HepG2 (cell line): ENCODE data around the gene ZNF652. TPM values are rescaled to one million over a fixed set of nuclear protein-coding genes. Genes with fewer than 3 reads are reported as not detected.

Source experiments
- ATAC-seq: fragments of 200-7000 bp; cut with Tn5 transposase; 3 replicates; pipeline ENCODE4 v1.9.1; 2020; ENCODE audit warnings: mild to moderate bottlenecking, moderate library complexity
- Bru-seq: library from RNA; stranded (reverse); fragments of 400-500 nt; gene quantifications from one replicate; lab custom pipeline; 2021; lab: Mats Ljungman, UMichigan
- BruChase-seq, 2 experiments: library from RNA; stranded (reverse); fragments of 400-500 nt; gene quantifications; one replicate each; lab custom pipeline; 2021; lab: Mats Ljungman, UMichigan
- BruUV-seq: library from RNA; stranded (reverse); fragments of 400-500 nt; replicated peaks from 2 replicates; lab custom pipeline; 2021; lab: Mats Ljungman, UMichigan
- CTCF ChIA-PET: fragments of 300-600 bp; formaldehyde crosslinking; extraction: SDS; loops from one replicate; lab custom pipeline; 2021; ENCODE audit warnings: low total read pairs, inconsistent platforms, low intra/inter-chr PET ratio; lab: Yijun Ruan, JAX
- POLR2A ChIA-PET: fragments of 350-600 bp; sonication (Branson Sonifier 250); formaldehyde crosslinking; loops from one replicate; lab custom pipeline; 2020; ENCODE audit warnings: antibody characterized with exemption, inconsistent platforms; lab: Yijun Ruan, JAX
- DNase-seq: peaks from one replicate; pipeline ENCODE4 v3.0.0-alpha.2; 2015; ENCODE audit warnings: low spot score
- FAIRE-seq: peaks from 3 replicates; lab custom pipeline; 2011; peaks lifted over from hg19 to GRCh38; lab: Jason Lieb, UNC
- H2AFZ ChIP-seq: one replicate; pipeline ENCODE4 v1.6.1; 2011; ENCODE audit warnings: low read length, inconsistent platforms
- H3K27ac ChIP-seq: fragments of 300-600 bp; 3 replicates; pipeline ENCODE4 v1.8.0; 2011; ENCODE audit warnings: mixed run types, mild to moderate bottlenecking, mixed read lengths, low read length, inconsistent platforms; ENCODE audit not compliant: insufficient read depth; ENCODE audit errors: extremely low read length
- H3K27me3 ChIP-seq, 2 experiments: fragments of 200-600 bp in 1 of 2; 2 replicates in 1 of 2; 3 replicates in 1 of 2; pipeline versions ENCODE4 v1.6.0 to v1.8.0; 2011; ENCODE audit warnings: low read length in 2 of 2, mild to moderate bottlenecking in 2 of 2, moderate library complexity in 2 of 2, inconsistent platforms in 1 of 2; ENCODE audit not compliant: insufficient read depth in 2 of 2, control insufficient read depth in 1 of 2
- H3K36me3 ChIP-seq, 2 experiments: fragments of 200-600 bp in 1 of 2; replicated peaks in 1 of 2; 2 replicates in 1 of 2; 3 replicates in 1 of 2; pipeline versions ENCODE4 v1.5.1 to v1.8.0; 2011; ENCODE audit warnings: low read length in 2 of 2, inconsistent platforms in 1 of 2; ENCODE audit not compliant: insufficient read depth in 2 of 2, control insufficient read depth in 1 of 2
- H3K4me1 ChIP-seq: 2 replicates; pipeline ENCODE4 v1.5.1; 2012; ENCODE audit warnings: low read length, inconsistent platforms; ENCODE audit not compliant: insufficient read depth
- H3K4me2 ChIP-seq: 2 replicates; pipeline ENCODE4 v1.6.0; 2011; ENCODE audit warnings: low read depth, low read length, inconsistent platforms
- H3K4me3 ChIP-seq, 3 experiments: fragments of 200-600 bp in 1 of 3; sonication (generic), shearing (Covaris generic) in 1 of 3; replicated peaks in 1 of 3; 2 replicates each; pipeline ENCODE4 v1.5.1; 2011 to 2016; ENCODE audit warnings: low read length in 3 of 3, inconsistent platforms in 2 of 3, low read depth in 2 of 3, mild to moderate bottlenecking in 2 of 3, control low read depth in 1 of 3, mixed read lengths in 1 of 3; ENCODE audit not compliant: insufficient read depth in 1 of 3
- H3K79me2 ChIP-seq: one replicate; pipeline ENCODE4 v1.6.1; 2011; ENCODE audit warnings: low read length, inconsistent platforms; ENCODE audit not compliant: insufficient read depth
- H3K9ac ChIP-seq: 2 replicates; pipeline ENCODE4 v1.6.0; 2011; ENCODE audit warnings: mild to moderate bottlenecking, low read depth, low read length, inconsistent platforms; ENCODE audit not compliant: insufficient read depth
- H3K9me3 ChIP-seq: 2 replicates; pipeline ENCODE4 v1.5.1; 2012; ENCODE audit warnings: mild to moderate bottlenecking, low read length
- H4K20me1 ChIP-seq: 2 replicates; pipeline ENCODE4 v1.6.0; 2011; ENCODE audit warnings: inconsistent platforms, mild to moderate bottlenecking, low read length, moderate library complexity; ENCODE audit not compliant: insufficient read depth
- GABPB1 ChIP-seq: IDR thresholded peaks from 2 replicates; pipeline ENCODE4 v1.6.1; 2016; ENCODE audit warnings: mild to moderate bottlenecking, missing genetic modification reagents, moderate library complexity, missing compliant biosample characterization
- KDM2A ChIP-seq: sonication (generic); formaldehyde crosslinking; IDR thresholded peaks from 2 replicates; pipeline ENCODE4 v1.4.0; 2020; ENCODE audit warnings: low read depth, missing genetic modification reagents, borderline replicate concordance
- KDM5B ChIP-seq: sonication (generic); formaldehyde crosslinking; IDR thresholded peaks from 2 replicates; pipeline ENCODE4 v1.4.0; 2020; ENCODE audit warnings: missing genetic modification reagents, mild to moderate bottlenecking, borderline replicate concordance
- KLF11 ChIP-seq: IDR thresholded peaks from 2 replicates; pipeline ENCODE4 v1.6.1; 2016; ENCODE audit warnings: missing compliant biosample characterization
- NR2C2 ChIP-seq: sonication (generic); formaldehyde crosslinking; IDR thresholded peaks from 2 replicates; pipeline ENCODE4 v1.4.0; 2020; ENCODE audit warnings: missing genetic modification reagents, mild to moderate bottlenecking, moderate library complexity, borderline replicate concordance
- ONECUT2 ChIP-seq: sonication (generic); formaldehyde crosslinking; IDR thresholded peaks from 2 replicates; pipeline ENCODE4 v1.4.0; 2020; ENCODE audit warnings: missing genetic modification reagents
- SRSF1 ChIP-seq: fragments of 200-400 bp; formaldehyde crosslinking; optimal IDR thresholded peaks from 2 replicates; pipeline ENCODE3; 2017; ENCODE audit warnings: mild to moderate bottlenecking, low read depth, low read length, moderate library complexity
- TOE1 ChIP-seq: sonication (generic); formaldehyde crosslinking; IDR thresholded peaks from 2 replicates; pipeline ENCODE4 v1.4.0; 2020; ENCODE audit warnings: mild to moderate bottlenecking, missing genetic modification reagents
- YY1 ChIP-seq: IDR thresholded peaks from 2 replicates; pipeline ENCODE4 v1.6.1; 2011; ENCODE audit warnings: low read length, low read depth, moderate library complexity, mild to moderate bottlenecking; ENCODE audit not compliant: insufficient read depth, insufficient replicate concordance
- ZEB1 ChIP-seq: IDR thresholded peaks from 2 replicates; pipeline ENCODE4 v1.6.1; 2012; ENCODE audit warnings: mild to moderate bottlenecking, low read depth, inconsistent platforms; ENCODE audit not compliant: insufficient replicate concordance
- ZFY ChIP-seq: sonication (generic); formaldehyde crosslinking; IDR thresholded peaks from 2 replicates; pipeline ENCODE4 v1.4.0; 2020; ENCODE audit warnings: missing genetic modification reagents
- ZNF282 ChIP-seq: fragments of 450-650 bp; IDR thresholded peaks from 2 replicates; pipeline ENCODE4 v1.6.1; 2018; ENCODE audit not compliant: partially characterized antibody
- ZNF44 ChIP-seq: sonication (generic); formaldehyde crosslinking; IDR thresholded peaks from 2 replicates; pipeline ENCODE4 v1.5.1; 2020; ENCODE audit warnings: mild to moderate bottlenecking, missing genetic modification reagents
- ZNF543 ChIP-seq: sonication (generic); formaldehyde crosslinking; IDR thresholded peaks from 2 replicates; pipeline ENCODE4 v1.4.0; 2020; ENCODE audit warnings: mild to moderate bottlenecking, missing genetic modification reagents
- ZNF652 ChIP-seq: IDR thresholded peaks from 2 replicates; pipeline ENCODE4 v1.6.1; 2016; ENCODE audit warnings: low read depth, borderline replicate concordance
- ZNF777 ChIP-seq: sonication (generic); formaldehyde crosslinking; IDR thresholded peaks from 2 replicates; pipeline ENCODE4 v1.4.0; 2020; ENCODE audit warnings: missing genetic modification reagents
- WGBS: methylation state at CpG from one replicate; pipeline ENCODE4 v1.1.6; 2017; ENCODE audit warnings: low lambda C conversion rate; 5-methylcytosine and 5-hydroxymethylcytosine counted together
- in situ Hi-C: cut with HindIII; loops from 2 replicates; pipeline ENCODE4 v1.10.0; 2017; ENCODE audit warnings: low pct_unique_long_range_greater_than_20kb; ENCODE audit not compliant: extremely low pct_ligation_motif_present
- intact Hi-C: fragments of 100-400 bp; cut with micrococcal nuclease; formaldehyde crosslinking; loops from one replicate; pipeline ENCODE4 v1.10.0; 2022; ENCODE audit not compliant: unreplicated experiment
- long read RNA-seq, 2 experiments: library from RNA in 1 of 2; library from polyadenylated mRNA in 1 of 2; stranded (forward) in 1 of 2; unstranded in 1 of 2; transcript quantifications; one replicate each; pipeline ENCODE4 v2.0.0, GENCODE V29; 2019 to 2022
- polyA minus RNA-seq, 3 experiments: library from RNA; depleted of rRNA, polyadenylated mRNA; stranded (reverse); fragments of >200 nt; gene quantifications; 2 replicates each; pipeline ENCODE4 v1.2.3, GENCODE V29; 2011; ENCODE audit warnings: low replicate concordance in 1 of 3
- polyA plus RNA-seq, 8 experiments: library from polyadenylated mRNA; depleted of rRNA in 3 of 8; stranded (reverse) in 7 of 8; unstranded in 1 of 8; fragments of >200 nt; fragmentation: Illumina TruSeq in 4 of 8; extraction: Trizol in 4 of 8; gene quantifications; 2 replicates each; pipeline versions ENCODE4 v1.2.1 to v1.2.3, GENCODE V29; 2011 to 2016; ENCODE audit warnings: low read depth in 4 of 8, missing spikeins in 1 of 8, mixed read lengths in 1 of 8; ENCODE audit not compliant: insufficient read depth in 1 of 8
- total RNA-seq, 5 experiments: library from RNA; depleted of rRNA; stranded (reverse); fragments of >200 nt; fragmentation: Illumina TruSeq; extraction: Trizol; gene quantifications; 2 replicates each; pipeline ENCODE4 v1.2.3, GENCODE V29; 2016; ENCODE audit warnings: low read depth in 1 of 5
- TF ChIP-seq, protein P1 (sequence below): sonication (generic); formaldehyde crosslinking; IDR thresholded peaks from 2 replicates; pipeline ENCODE4 v1.5.1; 2020; ENCODE audit warnings: missing genetic modification reagents, mild to moderate bottlenecking, borderline replicate concordance

ZNF652 gene
- total RNA-seq (2016; rRNA removed; fragmentation: Illumina TruSeq; extraction: Trizol) (30.2 and 58.2 TPM in 2 replicates), polyA plus RNA-seq (2011; rRNA removed) (15.8 and 16.2 TPM in 2 replicates), polyA minus RNA-seq (2011; rRNA and poly(A)+ RNA removed; ENCODE audit: low replicate concordance) (46.7 and 47.2 TPM in 2 replicates), Bru-seq, nascent RNA (percentile 86 among the genes with signal in this experiment), BruChase-seq, experiment 1, labeled RNA remaining after a 6-hour chase (percentile 91 among the genes with signal in this experiment), BruChase-seq, experiment 2, labeled RNA remaining after a 2-hour chase (percentile 90 among the genes with signal in this experiment)
- 12.2 and 13.8 TPM in 2 replicates for total RNA-seq (2016; cell fraction: cytosol; rRNA removed; fragmentation: Illumina TruSeq; extraction: Trizol; ENCODE audit: low read depth)
- 28.9 and 51.4 TPM in 2 replicates for total RNA-seq (2016; cell fraction: insoluble cytoplasmic fraction; rRNA removed; fragmentation: Illumina TruSeq; extraction: Trizol)
- 22.6 and 24.4 TPM in 2 replicates for total RNA-seq (2016; cell fraction: membrane; rRNA removed; fragmentation: Illumina TruSeq; extraction: Trizol)
- 28.7 and 34.7 TPM in 2 replicates for total RNA-seq (2016; cell fraction: nucleus; rRNA removed; fragmentation: Illumina TruSeq; extraction: Trizol)
- polyA plus RNA-seq (2011; cell fraction: cytosol; rRNA removed): 8.1 and 11.9 TPM in 2 replicates
- polyA plus RNA-seq (2011; cell fraction: nucleus; rRNA removed): 10.7 and 11.7 TPM in 2 replicates
- 9.9 and 13.6 TPM in 2 replicates for polyA plus RNA-seq (2012)
- 1.9 and 2.2 TPM in 2 replicates for polyA plus RNA-seq (2016; cell fraction: cytosol; fragmentation: Illumina TruSeq; extraction: Trizol; ENCODE audit: low read depth)
- 36.1 and 37.0 TPM in 2 replicates for polyA plus RNA-seq (2016; cell fraction: insoluble cytoplasmic fraction; fragmentation: Illumina TruSeq; extraction: Trizol; ENCODE audit: low read depth)
- polyA plus RNA-seq (2016; cell fraction: membrane; fragmentation: Illumina TruSeq; extraction: Trizol; ENCODE audit: low read depth): 8.3 and 8.9 TPM in 2 replicates
- polyA plus RNA-seq (2016; cell fraction: nucleus; fragmentation: Illumina TruSeq; extraction: Trizol; ENCODE audit: insufficient read depth, low read depth): 34.4 and 37.4 TPM in 2 replicates
- polyA minus RNA-seq (2011; cell fraction: cytosol; rRNA and poly(A)+ RNA removed): 38.3 and 51.1 TPM in 2 replicates
- polyA minus RNA-seq (2011; cell fraction: nucleus; rRNA and poly(A)+ RNA removed): 32.1 and 40.2 TPM in 2 replicates
- long read RNA-seq, experiment 1, partial matches to known transcripts: 1 of 18 reads
- long read RNA-seq, experiment 1, other reads (novel, unspliced or antisense): 17 of 18 reads
- long read RNA-seq, experiment 2, partial matches to known transcripts: 1 of 22 reads
- long read RNA-seq, experiment 2, other reads (novel, unspliced or antisense): 21 of 22 reads

DNA sequence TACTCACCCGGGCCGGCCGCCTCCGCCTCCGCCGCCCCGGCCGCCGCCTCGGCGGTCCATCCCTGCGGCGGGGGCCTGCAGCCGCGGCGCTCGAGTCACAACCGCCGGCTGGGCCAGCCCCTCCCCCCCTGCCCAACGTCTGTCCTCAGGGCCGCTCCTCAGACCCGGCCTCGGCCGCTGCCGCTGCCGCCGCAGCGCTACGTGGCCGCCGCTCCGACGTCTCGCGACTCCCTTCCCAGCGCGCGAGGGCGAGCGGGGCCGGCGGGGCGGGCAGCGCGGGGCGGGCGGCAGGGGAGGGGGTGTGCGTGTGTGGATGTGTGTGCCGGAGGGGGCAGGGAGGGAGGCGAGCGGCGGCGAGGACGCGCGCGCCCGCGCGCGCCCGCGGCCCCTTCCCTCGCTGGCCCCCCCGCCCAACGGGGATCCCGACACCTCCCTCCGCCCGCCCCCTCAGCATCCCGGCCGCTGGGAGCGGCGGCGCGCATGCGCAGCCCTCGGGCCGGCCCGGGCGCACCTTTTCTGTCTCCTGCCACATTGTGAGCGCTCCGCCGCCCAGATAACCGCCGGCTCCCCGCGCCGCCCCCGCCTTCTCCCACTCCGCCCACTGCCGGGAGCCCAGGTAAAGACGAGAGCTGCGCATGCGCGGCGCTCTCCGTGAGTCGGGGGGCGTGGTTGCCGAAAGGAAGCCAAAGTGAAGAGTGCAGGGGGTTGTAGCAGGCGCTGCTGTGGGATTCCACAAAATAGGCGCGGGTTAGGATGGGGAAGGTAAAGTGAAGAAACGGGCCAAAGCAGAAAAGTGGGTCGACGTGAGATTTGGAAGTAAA lies at the start of gene ZNF652:
ZNF652 (minus strand) TSS at position 349 of the 821 bp plus-strand sequence. CDS start 44,525 bp downstream, outside the sequence.
- no peak for FAIRE-seq
- peak within 1 kb of the TSS; percentile 97 for H3K9ac ChIP-seq
- intact Hi-C loops: no loop called here
- TF ChIP-seq KLF11 (0 out of 2 replicates have a peak, but pooled peaks have one; percentile 10), KDM5B (CRISPR knock-in tag) (peak; percentile 69; the same call in 1 of the 2 replicates), ZNF282 (no peak), NR2C2 (0 out of 2 replicates have a peak, but pooled peaks have one; percentile 3), ZNF44 (CRISPR knock-in tag) (peak; percentile 82; the same call in 1 of the 2 replicates), ZNF652 (CRISPR knock-in tag) (no peak), TOE1 (CRISPR knock-in tag) (no peak), KDM2A (CRISPR knock-in tag) (peak; percentile 72; the same call in 1 of the 2 replicates), GABPB1 (CRISPR knock-in tag) (peak; percentile 61; the same call in 1 of the 2 replicates), ONECUT2 (CRISPR knock-in tag) (no peak), YY1 (peak; percentile 58), SRSF1 (peak; percentile 31), ZNF777 (CRISPR knock-in tag) (no peak), ZNF543 (CRISPR knock-in tag) (0 out of 2 replicates have a peak, but pooled peaks have one; percentile 18), ZFY (peak; percentile 94), ZEB1 (peak; percentile 99)
- TF ChIP-seq, protein P1, sequence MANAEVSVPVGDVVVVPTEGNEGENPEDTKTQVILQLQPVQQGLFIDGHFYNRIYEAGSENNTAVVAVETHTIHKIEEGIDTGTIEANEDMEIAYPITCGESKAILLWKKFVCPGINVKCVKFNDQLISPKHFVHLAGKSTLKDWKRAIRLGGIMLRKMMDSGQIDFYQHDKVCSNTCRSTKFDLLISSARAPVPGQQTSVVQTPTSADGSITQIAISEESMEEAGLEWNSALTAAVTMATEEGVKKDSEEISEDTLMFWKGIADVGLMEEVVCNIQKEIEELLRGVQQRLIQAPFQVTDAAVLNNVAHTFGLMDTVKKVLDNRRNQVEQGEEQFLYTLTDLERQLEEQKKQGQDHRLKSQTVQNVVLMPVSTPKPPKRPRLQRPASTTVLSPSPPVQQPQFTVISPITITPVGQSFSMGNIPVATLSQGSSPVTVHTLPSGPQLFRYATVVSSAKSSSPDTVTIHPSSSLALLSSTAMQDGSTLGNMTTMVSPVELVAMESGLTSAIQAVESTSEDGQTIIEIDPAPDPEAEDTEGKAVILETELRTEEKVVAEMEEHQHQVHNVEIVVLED (CRISPR knock-in tag): peak; percentile 51; the same call in 1 of the 2 replicates

More for the DNA sequence above, at the start of gene ZNF652:
- Histone ChIP-seq H3K4me2 (peak within 1 kb of the TSS; percentile 99), H3K27me3 (no peaks in the 10 kb centered on the region; a peak in 1 of 5 replicates), H2AFZ (peak within 1 kb of the TSS; percentile 94), H3K4me1 (peaks cover 43% of the 10 kb centered on the region), H3K79me2 (peaks cover 44% of the 10 kb centered on the region), H3K9me3 (no peaks in the 10 kb centered on the region), H3K36me3 (no peaks in the 10 kb centered on the region), H3K4me3 (peak within 1 kb of the TSS; percentile 96 to 99 (median 99)), H3K27ac (peak within 1 kb of the TSS; percentile 91), H4K20me1 (peaks cover 27% of the 10 kb centered on the region)
- in situ Hi-C loops: no loop called here
- DNase-seq (peak; percentile 96), ATAC-seq (peak; percentile 80)
- under 1% methylated on average over 33 of the region's 106 CpGs for WGBS
- ChIA-PET CTCF (no interaction called here), POLR2A (interaction anchor here (0.7 to 1.5 kb wide), 6 partner anchors 10 to 52 kb away, joined by 3 to 6 read pairs (median 3); partner anchors contain the start of gene PHB1)
- no TSS peak for BruUV-seq
